ENCODE results near the gene PPP2R1B.
A peak's percentile ranks its signal among the peaks of the same experiment; 100 is the strongest.
"Not testable (repeated sequence)": the region's sequence is repeated elsewhere in the genome, so short reads cannot be mapped to it uniquely, and the experiment has no call there.

Gene PPP2R1B

GRCh38 chr11:111782109-111782741 lies 16.0 kb upstream of the PPP2R1B start:
- DNase-seq: no peak

- DNase-seq: no peak
These were observed 12.9 kb upstream of the PPP2R1B start for GRCh38 chr11:111779118-111779517.

DNA sequence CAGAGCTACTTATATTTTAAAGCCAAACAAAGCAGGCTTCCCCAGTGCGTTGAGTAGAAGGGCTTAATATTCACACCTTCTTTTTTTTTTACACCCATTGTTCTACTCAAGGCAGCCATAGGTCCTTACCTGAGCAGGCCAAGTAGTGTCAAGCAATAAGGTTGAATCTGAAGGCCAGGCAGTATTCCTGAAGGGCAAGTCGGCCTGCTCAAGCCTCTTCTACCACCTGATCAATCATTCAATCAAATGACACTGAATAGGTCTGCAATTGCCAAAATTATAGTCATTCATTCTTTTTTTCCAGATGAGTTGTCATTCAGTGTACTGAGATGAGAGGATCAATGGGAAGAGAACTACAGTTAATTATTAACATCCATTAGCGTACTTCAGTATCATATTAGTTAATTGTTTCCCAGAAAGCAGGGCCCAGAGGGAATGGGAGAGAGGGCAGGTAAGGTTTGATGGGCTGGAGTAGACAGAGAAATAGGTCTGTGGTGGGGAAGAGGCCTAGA lies 11.9 kb upstream of the PPP2R1B start:
- DNase-seq: no peak

GRCh38 chr11:111777094-111778046 lies 11.2 kb upstream of the PPP2R1B start:
- DNase-seq: peak; percentile 61

DNA sequence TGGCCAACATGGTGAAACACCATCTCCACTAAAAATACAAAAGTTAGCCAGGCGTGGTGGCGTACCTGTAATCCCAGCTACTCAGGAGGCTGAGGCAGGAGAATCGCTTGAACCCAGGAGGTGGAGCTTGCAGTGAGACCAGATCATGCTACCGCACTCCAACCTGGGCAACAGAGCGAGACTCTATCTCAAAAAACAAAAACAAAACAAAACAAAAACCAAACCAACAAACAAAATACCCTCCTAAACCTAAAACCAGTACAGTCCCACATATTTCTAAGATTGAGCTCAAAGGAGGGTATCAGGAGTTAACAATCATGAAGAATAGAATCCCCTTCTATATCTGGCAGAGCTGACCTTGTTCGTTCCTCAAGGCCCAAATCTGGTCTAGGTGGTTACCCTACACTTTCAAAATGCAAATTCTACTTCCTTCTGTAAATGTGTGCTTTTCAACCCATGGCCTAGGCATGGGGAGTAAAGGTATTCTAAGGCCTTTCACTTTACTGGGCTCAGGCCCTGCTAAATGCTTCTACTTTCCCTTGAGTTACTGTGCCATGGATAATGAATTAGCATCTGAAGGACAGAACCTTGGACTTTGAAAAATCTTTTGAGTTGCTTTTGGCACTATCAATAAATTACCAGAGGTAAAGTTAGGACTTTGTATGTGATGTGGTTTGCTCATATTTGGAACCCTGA lies 10.4 kb upstream of the PPP2R1B start:
- DNase-seq: no peak

DNA sequence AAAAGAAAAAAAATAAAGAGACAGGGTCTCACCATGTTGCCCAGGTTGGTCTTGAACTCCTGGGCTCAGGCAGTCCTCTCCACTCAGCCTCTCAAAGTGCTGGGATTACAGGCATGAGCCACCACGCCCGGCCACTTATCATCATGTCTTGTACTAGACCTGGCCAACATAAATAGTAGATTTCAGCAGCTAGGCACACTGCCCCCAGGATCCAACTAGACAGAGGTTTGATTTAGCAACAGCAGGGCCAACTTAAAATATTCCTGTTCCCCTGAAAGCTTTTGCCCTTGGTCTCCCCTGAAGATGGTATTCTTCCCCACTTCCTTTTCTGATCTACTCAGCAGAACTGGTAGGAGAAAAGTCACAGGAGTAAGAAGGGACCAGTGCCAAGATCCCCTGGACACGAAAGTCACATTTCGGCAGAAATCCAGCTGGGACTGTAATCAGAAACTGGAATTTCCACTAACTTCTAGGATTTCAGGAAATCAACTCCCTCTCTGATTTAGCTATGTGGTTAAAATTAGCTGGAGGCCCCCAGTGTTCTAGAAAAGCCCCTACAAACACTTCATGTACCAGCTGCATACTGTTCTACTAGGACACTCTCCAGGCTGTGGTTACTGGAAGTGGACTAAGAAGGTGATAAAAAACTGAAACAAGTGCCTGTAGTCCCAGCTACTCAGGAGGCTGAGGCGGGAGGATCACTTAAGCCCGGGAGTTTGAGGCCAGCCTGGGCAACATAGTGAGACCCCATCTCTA lies 8.9 kb upstream of the PPP2R1B start:
- no peak for DNase-seq

DNA sequence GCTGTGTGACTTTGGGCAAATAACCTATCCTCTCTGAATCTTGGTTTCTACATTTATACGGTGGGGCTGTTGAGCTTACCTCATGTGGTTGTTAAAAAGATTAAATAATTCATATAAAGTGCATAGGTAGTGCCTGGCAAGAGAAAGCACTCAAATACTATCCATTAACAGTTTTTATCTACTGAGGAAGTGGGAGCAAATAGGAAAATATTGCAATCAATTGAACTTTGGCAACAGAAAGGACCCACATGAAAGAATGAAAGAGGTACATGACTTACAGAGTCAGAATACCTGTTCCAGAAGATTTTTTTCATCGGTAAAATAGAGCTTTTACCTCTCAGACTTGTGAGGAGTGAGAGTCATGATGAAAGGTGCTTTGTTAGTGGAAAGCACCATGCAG lies 6.3 kb upstream of the PPP2R1B start:
- DNase-seq: no peak

DNA sequence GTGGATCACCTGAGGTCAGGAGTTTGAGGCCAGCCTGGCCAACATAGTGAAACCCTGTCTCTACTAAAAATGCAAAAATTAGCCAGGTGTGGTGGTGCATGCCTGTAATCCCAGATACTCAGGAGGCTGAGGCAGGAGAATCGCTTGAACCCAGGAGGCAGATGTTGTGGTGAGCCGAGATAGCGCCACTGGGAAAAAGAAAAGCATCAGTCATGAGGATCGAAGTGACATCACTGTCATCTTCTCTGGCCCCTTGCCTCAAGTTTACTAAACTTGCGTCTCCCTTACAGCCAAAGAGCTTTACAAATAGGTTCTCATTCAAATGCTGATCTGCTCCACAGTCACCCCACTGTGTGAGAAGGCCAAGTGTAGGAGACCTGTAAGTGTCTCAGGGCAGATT lies 5.0 kb upstream of the PPP2R1B start:
- DNase-seq: not testable (repeated sequence)

GRCh38 chr11:111770581-111771134 lies 4.5 kb upstream of the PPP2R1B start:
- no peak for DNase-seq

GRCh38 chr11:111766834-111767142 lies 599 bp upstream of the PPP2R1B start:
- DNase-seq: no peak

- DNase-seq: no peak
These were observed 737 bp downstream of the PPP2R1B start for GRCh38 chr11:111765320-111765983.

DNA sequence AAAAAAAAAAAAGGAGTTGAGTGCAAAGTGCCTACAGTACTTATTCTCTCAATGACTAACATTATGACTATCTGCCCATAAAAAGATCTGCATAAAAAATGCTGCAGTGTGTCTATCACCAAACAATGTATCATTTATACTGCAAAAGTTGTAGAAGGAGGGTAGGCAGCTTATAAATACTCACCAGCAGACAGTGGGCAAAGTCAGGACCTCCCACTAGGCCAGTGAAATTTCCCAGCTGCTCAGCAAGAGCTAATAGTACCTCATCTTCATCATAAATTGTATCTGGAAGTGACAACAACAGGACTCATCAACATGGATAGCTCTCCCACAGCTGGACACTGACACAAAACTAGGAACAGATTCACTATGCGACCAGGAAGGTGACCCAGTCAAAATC lies 1.6 kb downstream of the PPP2R1B start:
- DNase-seq: no peak

DNA sequence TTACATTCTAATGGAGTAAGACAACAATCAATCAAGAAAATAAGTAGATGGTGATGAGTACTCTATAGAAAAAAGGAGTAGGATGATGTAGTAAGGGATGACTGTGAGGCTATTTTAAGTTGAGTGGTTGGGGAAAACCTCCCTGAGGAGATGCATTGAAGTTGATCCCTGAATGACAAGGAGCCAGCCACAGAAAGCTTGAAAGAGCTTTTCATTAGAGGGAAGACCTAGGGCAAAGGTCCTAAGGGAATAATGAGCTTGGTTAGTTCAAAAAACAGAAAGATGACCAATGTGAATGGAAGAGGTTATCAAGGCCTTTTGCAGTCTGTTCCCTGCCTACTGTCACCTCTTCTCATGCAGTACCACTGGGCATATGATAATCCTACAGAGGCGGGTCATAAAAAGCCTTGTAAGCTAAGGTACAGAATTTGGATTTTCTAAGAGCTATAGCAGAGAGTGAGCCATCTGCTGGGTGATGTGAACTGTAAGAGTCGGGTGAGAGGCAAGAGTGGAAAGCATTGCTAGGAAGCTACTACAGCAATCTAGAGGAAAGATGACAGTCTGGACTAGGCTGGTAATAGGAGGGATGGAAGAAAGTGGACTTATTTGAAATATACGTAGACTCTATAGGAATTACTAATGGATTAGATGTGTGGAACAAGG lies 3.1 kb downstream of the PPP2R1B start:
- no peak for DNase-seq

DNA sequence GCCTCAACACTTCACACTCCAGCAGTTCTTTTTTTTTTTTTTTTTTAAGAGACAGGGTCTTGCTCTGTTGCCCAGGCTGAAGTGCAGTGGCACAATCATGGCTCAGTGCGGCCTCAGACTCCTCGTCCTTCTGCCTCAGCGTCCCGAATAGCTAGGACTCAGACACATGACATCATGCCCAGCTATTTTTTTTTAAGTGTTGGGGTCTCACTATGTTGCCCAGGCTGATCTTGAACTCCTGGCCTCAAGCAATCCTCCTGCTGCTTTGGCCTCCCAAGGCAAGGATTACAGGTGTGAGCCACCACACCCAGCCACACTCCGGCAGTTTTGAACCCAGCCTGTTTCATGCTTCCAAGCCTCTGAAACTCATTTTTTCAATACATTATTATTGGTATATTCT lies 3.7 kb downstream of the PPP2R1B start:
- no peak for DNase-seq

DNA sequence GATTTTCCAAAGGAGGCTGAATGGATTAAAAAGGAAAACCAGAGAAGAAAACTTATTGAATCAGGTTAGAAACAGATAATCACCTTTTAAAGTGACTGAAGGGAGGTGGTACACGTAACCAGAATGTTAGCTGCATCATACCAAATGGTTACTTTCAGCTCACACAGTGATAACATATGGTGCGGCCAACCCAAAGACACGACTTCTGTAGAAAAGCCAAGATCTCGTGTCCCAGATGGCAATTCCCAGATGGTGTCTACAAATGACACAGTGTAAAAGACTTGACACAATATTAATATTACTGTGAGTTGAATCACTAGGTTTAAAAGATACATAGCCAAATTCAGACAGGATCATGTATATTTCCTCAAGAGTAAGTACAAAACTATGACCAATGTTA lies 5.2 kb downstream of the PPP2R1B start:
- DNase-seq: no peak

DNA sequence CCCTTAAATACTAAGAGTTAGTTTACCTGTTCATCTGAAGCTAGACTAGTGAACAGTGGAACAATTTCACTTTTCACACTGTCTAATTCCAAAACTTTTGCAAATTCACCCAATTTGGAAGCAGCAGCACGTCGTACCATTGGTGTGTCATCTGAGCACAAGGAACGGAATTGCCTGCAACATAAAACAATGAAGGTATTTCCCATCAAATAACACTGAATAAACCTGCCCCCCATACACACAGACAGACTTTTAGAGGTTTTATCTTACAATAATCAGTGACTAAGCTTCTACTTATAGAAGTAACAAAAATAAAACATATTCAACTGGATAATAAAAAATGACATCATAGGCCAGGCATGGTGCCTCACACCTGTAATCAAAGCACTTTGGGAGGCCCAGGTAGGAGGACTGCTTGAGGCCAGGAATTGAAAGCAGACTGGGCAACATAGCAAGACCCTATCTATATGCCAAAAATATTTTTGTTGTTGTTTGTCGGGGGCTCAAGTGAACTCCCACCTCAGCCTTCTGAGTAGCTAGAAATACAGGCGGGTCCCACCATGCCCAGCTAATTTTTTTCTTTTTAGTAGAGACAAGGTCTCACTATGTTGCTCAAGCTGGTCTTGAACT lies 6.3 kb downstream of the PPP2R1B start:
- no peak for DNase-seq

DNA sequence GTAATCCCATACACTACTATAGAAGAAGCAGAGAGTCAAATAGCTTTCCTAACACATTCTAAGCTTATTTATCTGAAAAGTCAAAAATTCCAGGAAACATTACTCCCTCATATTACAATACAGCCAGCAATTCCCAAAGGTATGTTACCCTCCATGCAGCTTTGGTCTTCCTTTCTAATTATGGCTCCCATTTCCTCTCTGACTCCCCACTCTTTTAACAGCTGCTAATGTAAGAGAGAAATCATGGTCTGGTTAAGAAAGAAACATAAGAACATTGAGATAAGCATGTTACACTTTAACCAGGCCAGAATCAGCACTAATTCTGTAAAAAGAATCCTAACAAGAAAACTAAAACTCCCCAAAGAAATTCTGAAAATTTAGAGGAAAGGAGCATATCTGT lies 6.8 kb downstream of the PPP2R1B start:
- DNase-seq: no peak

- DNase-seq: no peak
These were observed 10.1 kb downstream of the PPP2R1B start for GRCh38 chr11:111756097-111756496.

GRCh38 chr11:111749646-111750045 lies 16.5 kb downstream of the PPP2R1B start:
- DNase-seq: no peak

- DNase-seq: no peak
These were observed 18.0 kb downstream of the PPP2R1B start for GRCh38 chr11:111748035-111748804.
